Activated CD4-positive, alpha-beta T cell treated with anti-CD3 and anti-CD28 coated beads for 36 hours (primary cell): Measurements from ENCODE around the gene LYSMD1. TPM values are rescaled to one million over a fixed set of nuclear protein-coding genes. Genes with fewer than 3 reads are reported as not detected.

Experiments
- ATAC-seq: fragments of 200-7000 bp; cut with Tn5 transposase; one replicate; pipeline ENCODE4 v1.10.0; 2021; ENCODE audit warnings: mild to moderate bottlenecking, moderate library complexity
- CTCF ChIA-PET: fragments of 350-600 bp; sonication (Branson Sonifier 250); formaldehyde crosslinking; loops from one replicate; lab custom pipeline; 2021; ENCODE audit warnings: antibody characterized with exemption; lab: Charles Lee
- POLR2A ChIA-PET: fragments of 350-600 bp; sonication (Branson Sonifier 250); formaldehyde crosslinking; loops from one replicate; lab custom pipeline; 2021; ENCODE audit warnings: antibody characterized with exemption, inconsistent platforms; lab: Charles Lee
- DNase-seq: peaks from one replicate; pipeline ENCODE4 v3.0.0-alpha.2; 2020
- H3K27ac Mint-ChIP-seq: one replicate; pipeline ENCODE4 v1.8.0; 2021; ENCODE audit warnings: mixed read lengths
- H3K27me3 Mint-ChIP-seq: one replicate; pipeline ENCODE4 v1.8.0; 2021; ENCODE audit warnings: mixed read lengths
- H3K36me3 Mint-ChIP-seq: one replicate; pipeline ENCODE4 v1.8.0; 2021; ENCODE audit warnings: low read depth, mixed read lengths
- H3K4me1 Mint-ChIP-seq: one replicate; pipeline ENCODE4 v1.8.0; 2021; ENCODE audit warnings: mixed read lengths
- H3K4me3 Mint-ChIP-seq: one replicate; pipeline ENCODE4 v1.8.0; 2021; ENCODE audit warnings: mild to moderate bottlenecking, moderate library complexity, mixed read lengths
- H3K9me3 Mint-ChIP-seq: one replicate; pipeline ENCODE4 v1.8.0; 2021; ENCODE audit warnings: low read depth, mixed read lengths
- intact Hi-C, 2 experiments: fragments of 100-400 bp; cut with DNase I in 1 of 2; cut with micrococcal nuclease in 1 of 2; formaldehyde crosslinking; loops; one replicate each; pipeline versions ENCODE4 v1.14.2 to v1.15.1; 2022 to 2024; cut with DNase I, micrococcal nuclease
- total RNA-seq, 2 experiments: library from RNA; stranded (reverse); gene quantifications; one replicate each; pipeline ENCODE4 v1.2.3, GENCODE V29; 2021

LYSMD1 gene
- total RNA-seq, 2 experiments from 2014 or later, result 4.3 to 5.1 TPM

- POLR2A ChIA-PET, result interaction anchor here (1.0 to 2.0 kb wide), 2 partner anchors 13 kb away, joined by 3 to 6 read pairs; partner anchors contain the start of gene TNFAIP8L2
- Mint-ChIP-seq H3K27ac (no peak overlapping the region), H3K4me1 (peaks cover 10% of the 10 kb centered on the region), H3K27me3 (no peaks in the 10 kb centered on the region), H3K4me3 (no peak overlapping the region), H3K36me3 (no peaks in the 10 kb centered on the region), H3K9me3 (no peaks in the 10 kb centered on the region)
- ATAC-seq (no peak), DNase-seq (no peak)
- CTCF ChIA-PET, result interaction anchor here (0.6 to 3.0 kb wide), 4 partner anchors 9 to 46 kb away, joined by 3 to 9 read pairs (median 4); partner anchors contain the start of gene TNFAIP8L2
- intact Hi-C loops, result no loop called here
These were observed 21.7 kb downstream of the LYSMD1 start for GRCh38 chr1:151143986-151144385.

DNA sequence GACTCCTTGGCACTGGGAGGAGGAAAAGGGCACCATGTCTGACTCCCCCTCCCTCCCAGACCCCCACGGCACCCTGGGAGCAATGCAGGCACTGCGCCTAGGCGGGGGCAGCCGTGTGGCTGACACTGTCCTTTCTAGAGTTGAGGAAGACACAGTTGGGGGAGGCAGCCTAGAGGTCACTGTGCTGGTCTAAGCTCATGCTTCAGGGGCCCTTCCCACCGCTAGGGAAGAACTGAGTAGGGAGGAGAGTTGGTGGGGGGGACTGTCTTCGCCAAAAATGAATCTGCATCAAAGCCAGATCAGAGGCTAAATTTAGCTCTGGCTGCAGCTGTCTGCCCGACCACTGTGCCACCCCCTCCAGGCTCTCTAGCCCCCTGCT, 22.7 kb downstream of the LYSMD1 start:
- POLR2A ChIA-PET, result interaction anchor here (1.0 kb wide), 1 partner anchor 14 kb away, joined by 3 read pairs; the partner anchor contains the start of gene TNFAIP8L2
- no peaks in the 10 kb centered on the region for H3K27me3 Mint-ChIP-seq
- H3K4me1 Mint-ChIP-seq, result peaks cover 10% of the 10 kb centered on the region
- H3K36me3 Mint-ChIP-seq, result no peaks in the 10 kb centered on the region
- no peak for ATAC-seq
- no peaks in the 10 kb centered on the region for H3K9me3 Mint-ChIP-seq
- CTCF ChIA-PET, result interaction anchor here (1.2 to 3.0 kb wide), 3 partner anchors 12 to 41 kb away, joined by 3 to 9 read pairs (median 4); no protein-coding TSS in a partner anchor
- no peak for DNase-seq
- no peak overlapping the region for H3K4me3 Mint-ChIP-seq
- intact Hi-C loops, result no loop called here
- H3K27ac Mint-ChIP-seq, result no peak overlapping the region

- H3K4me1 Mint-ChIP-seq, result peaks cover 10% of the 10 kb centered on the region
- H3K27me3 Mint-ChIP-seq, result no peaks in the 10 kb centered on the region
- H3K36me3 Mint-ChIP-seq, result no peaks in the 10 kb centered on the region
- no peak for ATAC-seq
- CTCF ChIA-PET, result interaction anchor here (0.6 to 3.0 kb wide), 5 partner anchors 12 to 109 kb away, joined by 3 to 9 read pairs (median 4); no protein-coding TSS in a partner anchor
- H3K4me3 Mint-ChIP-seq, result no peak overlapping the region
- no peak overlapping the region for H3K27ac Mint-ChIP-seq
- intact Hi-C loops, result no loop called here
- no peaks in the 10 kb centered on the region for H3K9me3 Mint-ChIP-seq
- POLR2A ChIA-PET, result interaction anchor here (1.0 kb wide), 1 partner anchor 11 kb away, joined by 3 read pairs; no protein-coding TSS in a partner anchor
- DNase-seq, result no peak
These were observed 23.2 kb downstream of the LYSMD1 start for GRCh38 chr1:151142411-151143056.

GRCh38 chr1:151137789-151138188, 27.9 kb downstream of the LYSMD1 start:
- CTCF ChIA-PET, result no interaction called here

DNA sequence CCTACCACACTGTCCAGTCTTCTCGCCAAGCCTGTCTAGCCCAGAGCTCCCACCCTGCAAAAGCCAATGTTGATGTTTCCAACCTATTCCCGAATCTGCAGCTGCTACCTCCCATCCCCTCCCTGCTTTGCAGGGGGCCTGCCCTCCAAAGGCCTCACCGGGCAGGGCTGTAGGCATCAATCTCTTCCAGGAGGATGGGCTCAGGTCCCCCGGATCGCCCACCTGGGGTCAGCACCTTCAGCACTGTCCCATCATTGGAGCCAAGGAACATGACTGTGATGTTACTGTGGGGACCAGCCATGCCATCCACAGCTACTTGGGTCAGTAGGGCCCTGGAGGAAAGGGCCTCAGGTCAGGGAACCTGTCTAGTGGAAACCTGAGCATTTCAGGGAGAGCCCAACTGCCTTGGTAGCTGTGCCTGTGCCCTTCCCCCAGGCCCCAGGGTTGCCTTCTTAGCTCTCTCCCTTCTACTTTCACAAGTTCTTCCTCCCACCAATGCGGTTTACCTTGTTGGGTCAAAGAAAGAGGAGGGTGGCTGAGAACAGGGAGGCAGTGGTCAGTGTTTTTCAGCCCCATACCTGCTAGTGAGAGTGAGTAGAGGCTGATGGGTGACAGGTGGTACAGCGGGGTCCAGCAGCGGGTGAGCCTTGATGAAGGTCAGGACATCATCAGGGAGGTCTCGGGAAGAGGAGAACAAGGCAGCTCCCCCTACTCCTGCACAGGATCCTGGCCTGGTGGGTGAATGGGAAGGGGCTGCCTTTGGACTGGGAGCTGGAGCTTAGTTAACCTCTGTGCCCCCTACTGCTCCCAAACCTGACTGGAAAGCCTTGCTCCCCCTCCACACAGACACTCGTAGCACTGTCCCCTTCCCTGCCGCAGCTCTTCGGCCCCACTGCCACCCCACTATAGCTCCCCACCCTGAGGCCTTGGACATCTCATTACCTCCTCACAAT, 30.0 kb downstream of the LYSMD1 start:
- ATAC-seq, result no peak
- peaks cover 10% of the 10 kb centered on the region for H3K4me1 Mint-ChIP-seq
- no peak for DNase-seq
- H3K9me3 Mint-ChIP-seq, result no peaks in the 10 kb centered on the region
- no peak overlapping the region for H3K27ac Mint-ChIP-seq
- H3K27me3 Mint-ChIP-seq, result no peaks in the 10 kb centered on the region
- ChIA-PET POLR2A (interaction anchor here (0.6 kb wide), 1 partner anchor 29 kb away, joined by 4 read pairs; no protein-coding TSS in a partner anchor), CTCF (interaction anchor here (0.6 to 2.3 kb wide), 3 partner anchors 8 to 36 kb away, joined by 3 to 8 read pairs (median 5); no protein-coding TSS in a partner anchor)
- intact Hi-C loops, result no loop called here
- H3K4me3 Mint-ChIP-seq, result no peak overlapping the region
- H3K36me3 Mint-ChIP-seq, result no peaks in the 10 kb centered on the region

More at GRCh38 chr1:151137789-151138188, 27.9 kb downstream of the LYSMD1 start:
- no peak for ATAC-seq
- no peaks in the 10 kb centered on the region for H3K27me3 Mint-ChIP-seq
- no peak overlapping the region for H3K4me3 Mint-ChIP-seq
- H3K9me3 Mint-ChIP-seq, result no peaks in the 10 kb centered on the region
- H3K4me1 Mint-ChIP-seq, result no peaks in the 10 kb centered on the region
- POLR2A ChIA-PET, result no interaction called here
- intact Hi-C loops, result no loop called here
- H3K27ac Mint-ChIP-seq, result no peak overlapping the region
- no peak for DNase-seq
- H3K36me3 Mint-ChIP-seq, result no peaks in the 10 kb centered on the region

DNA sequence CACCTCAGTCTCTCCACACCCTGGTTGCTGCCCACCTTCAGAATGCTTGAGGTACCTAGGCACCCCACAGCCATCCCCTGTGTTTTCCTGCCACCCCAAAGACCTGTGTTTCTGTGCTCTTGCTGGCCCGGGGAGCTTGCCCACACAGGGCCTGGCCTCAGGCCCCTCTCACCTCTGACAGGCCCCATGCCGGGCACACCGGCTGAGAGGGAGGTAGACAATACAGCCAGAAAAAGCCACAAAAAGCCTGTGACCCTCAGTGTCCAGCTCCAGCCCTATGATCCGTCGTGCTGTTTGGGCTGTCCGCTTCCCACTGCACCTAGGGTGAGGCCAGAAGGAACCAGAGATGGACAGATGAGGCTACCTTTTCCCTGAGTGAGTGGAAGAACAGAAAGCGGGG, 30.7 kb downstream of the LYSMD1 start:
- ChIA-PET CTCF (interaction anchor here (0.6 to 2.3 kb wide), 4 partner anchors 9 to 272 kb away, joined by 3 to 8 read pairs (median 4); no protein-coding TSS in a partner anchor), POLR2A (no interaction called here)
- Mint-ChIP-seq H3K9me3 (no peaks in the 10 kb centered on the region), H3K36me3 (no peaks in the 10 kb centered on the region), H3K27me3 (no peaks in the 10 kb centered on the region), H3K4me1 (peaks cover 14% of the 10 kb centered on the region), H3K27ac (no peak overlapping the region), H3K4me3 (no peak overlapping the region)
- intact Hi-C loops, result no loop called here
- DNase-seq (no peak), ATAC-seq (no peak)

DNA sequence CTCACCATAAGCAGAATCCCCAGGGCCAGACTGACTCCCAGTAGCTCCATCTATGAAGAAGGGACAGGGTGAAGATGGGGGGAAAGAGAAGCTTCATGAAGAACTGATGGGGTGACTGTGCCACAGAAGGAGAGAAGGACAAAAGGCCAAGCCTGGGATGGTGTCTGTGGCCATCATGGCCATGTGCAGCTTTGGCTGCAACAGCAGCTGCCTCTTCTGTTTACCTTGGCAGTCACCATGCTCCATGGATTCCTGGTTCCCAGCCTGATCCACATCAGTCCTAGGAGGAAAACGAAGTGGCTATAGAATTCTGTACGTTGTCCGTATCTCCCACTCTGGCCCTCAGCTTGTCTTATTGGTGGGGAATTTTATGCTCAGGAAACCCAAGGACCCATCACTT, 31.3 kb downstream of the LYSMD1 start:
- intact Hi-C loops, result no loop called here
- ChIA-PET CTCF (interaction anchor here (0.6 to 2.3 kb wide), 6 partner anchors 9 to 272 kb away, joined by 3 to 8 read pairs (median 3); partner anchors contain the start of gene TNFAIP8L2), POLR2A (no interaction called here)
- Mint-ChIP-seq H3K4me1 (peaks cover 14% of the 10 kb centered on the region), H3K36me3 (no peaks in the 10 kb centered on the region), H3K4me3 (no peak overlapping the region), H3K27ac (no peak overlapping the region), H3K27me3 (no peaks in the 10 kb centered on the region), H3K9me3 (no peaks in the 10 kb centered on the region)
- DNase-seq (no peak), ATAC-seq (no peak)

GRCh38 chr1:151133018-151133806, 32.5 kb downstream of the LYSMD1 start:
- Mint-ChIP-seq H3K4me3 (no peak overlapping the region), H3K4me1 (peaks cover 14% of the 10 kb centered on the region)
- DNase-seq, result no peak

DNA sequence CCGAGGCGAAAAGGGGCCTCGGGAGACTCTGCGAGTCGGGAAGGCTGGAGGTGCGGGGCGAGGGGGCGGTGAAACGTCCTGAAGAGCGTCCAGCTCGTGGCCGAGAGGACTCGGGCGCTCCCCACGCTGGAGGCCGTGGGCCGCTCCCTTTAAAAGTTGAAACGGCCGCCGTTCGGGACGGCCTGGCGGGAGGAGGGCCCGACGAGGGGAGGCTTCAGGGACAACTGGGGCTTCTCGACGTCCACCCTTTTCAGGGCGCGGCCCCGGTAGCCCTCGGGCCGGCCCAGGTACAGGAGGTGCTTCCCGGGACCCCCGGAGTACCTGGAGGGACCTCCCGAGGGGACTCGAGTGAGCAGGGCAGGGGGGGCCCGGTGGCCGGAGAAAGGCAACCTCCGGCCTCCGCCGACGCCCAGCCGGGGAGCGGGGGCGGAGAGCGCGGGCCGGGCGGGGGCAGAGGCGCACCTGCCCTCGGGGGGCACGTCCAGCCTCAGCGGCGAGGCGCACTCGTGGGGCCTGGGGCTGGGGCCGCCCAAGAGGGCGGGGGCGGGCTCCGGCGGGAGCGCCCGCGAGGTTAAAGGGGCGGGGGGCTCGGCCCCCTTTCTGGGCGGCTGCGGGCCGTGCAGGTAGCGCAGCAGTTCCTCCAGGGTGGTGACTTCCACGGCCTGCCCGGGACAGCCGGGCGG, 33.2 kb downstream of the LYSMD1 start:
- Mint-ChIP-seq H3K4me1 (peaks cover 14% of the 10 kb centered on the region), H3K9me3 (no peaks in the 10 kb centered on the region), H3K4me3 (peak overlapping the region; percentile 68), H3K27ac (no peak overlapping the region), H3K36me3 (no peaks in the 10 kb centered on the region), H3K27me3 (no peaks in the 10 kb centered on the region)
- CTCF ChIA-PET, result interaction anchor here (0.7 kb wide), 1 partner anchor 215 kb away, joined by 5 read pairs; no protein-coding TSS in a partner anchor
- no peak for ATAC-seq
- DNase-seq, result no peak
- intact Hi-C loops, result no loop called here
- POLR2A ChIA-PET, result no interaction called here

More at GRCh38 chr1:151133018-151133806, 32.5 kb downstream of the LYSMD1 start:
- Mint-ChIP-seq H3K27ac (no peak overlapping the region), H3K36me3 (no peaks in the 10 kb centered on the region), H3K9me3 (no peaks in the 10 kb centered on the region), H3K27me3 (no peaks in the 10 kb centered on the region)
- no peak for ATAC-seq
- intact Hi-C loops, result no loop called here
- ChIA-PET POLR2A (interaction anchor here (0.6 kb wide), 1 partner anchor 583 kb away, joined by 5 read pairs; no protein-coding TSS in a partner anchor), CTCF (interaction anchor here (0.6 to 2.3 kb wide), 5 partner anchors 18 to 131 kb away, joined by 3 to 8 read pairs (median 3); partner anchors contain the start of gene TNFAIP8L2)
